Measurements from ENCODE around the gene GPN1.

DNA sequence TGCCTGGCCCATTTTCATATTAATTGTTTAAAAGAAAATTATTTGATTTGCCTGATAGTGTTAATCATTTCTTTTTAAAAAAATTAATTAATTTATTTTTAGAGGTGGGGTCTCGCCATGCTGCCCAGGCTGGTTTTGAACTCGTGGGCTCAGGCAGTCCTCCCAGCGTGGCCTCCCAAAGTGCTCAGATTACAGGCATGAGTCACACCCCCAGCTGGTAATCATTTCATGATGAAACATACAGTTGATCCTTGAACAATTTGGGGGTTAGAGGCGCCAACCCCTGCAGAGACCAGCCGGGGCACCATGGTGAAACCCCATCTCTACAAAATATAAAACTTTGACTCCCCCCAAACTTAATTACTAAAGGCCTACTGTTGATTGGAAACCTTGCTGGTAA lies 7.9 kb downstream of the GPN1 start:
- no peak for TF ChIP-seq ZNF384 (IDR thresholded peaks at IDR 0.05)
- TF ChIP-seq FOXK2 (IDR thresholded peaks at IDR 0.05) = no peak
- TF ChIP-seq CTBP1 (IDR thresholded peaks at IDR 0.05; ENCODE audit: borderline replicate concordance) = no peak
- no peak for TF ChIP-seq FOXA1 (IDR thresholded peaks at IDR 0.05)
- no peak for TF ChIP-seq FOXM1 (IDR thresholded peaks at IDR 0.05; ENCODE audit: borderline replicate concordance)
- no peak for TF ChIP-seq TARDBP (IDR thresholded peaks at IDR 0.05)
- TF ChIP-seq SP1 (IDR thresholded peaks at IDR 0.05) = no peak
- no peak for TF ChIP-seq HDGF (IDR thresholded peaks at IDR 0.05; ENCODE audit: borderline replicate concordance)
- TF ChIP-seq BHLHE40 (IDR thresholded peaks at IDR 0.05; ENCODE audit: borderline replicate concordance) = no peak
- no peak for TF ChIP-seq NFRKB (IDR thresholded peaks at IDR 0.05)
- no peak for TF ChIP-seq ARNT (IDR thresholded peaks at IDR 0.05)
- TF ChIP-seq L3MBTL2 (conservative IDR thresholded peaks at IDR 0.05) = no peak
- TF ChIP-seq, protein P1, sequence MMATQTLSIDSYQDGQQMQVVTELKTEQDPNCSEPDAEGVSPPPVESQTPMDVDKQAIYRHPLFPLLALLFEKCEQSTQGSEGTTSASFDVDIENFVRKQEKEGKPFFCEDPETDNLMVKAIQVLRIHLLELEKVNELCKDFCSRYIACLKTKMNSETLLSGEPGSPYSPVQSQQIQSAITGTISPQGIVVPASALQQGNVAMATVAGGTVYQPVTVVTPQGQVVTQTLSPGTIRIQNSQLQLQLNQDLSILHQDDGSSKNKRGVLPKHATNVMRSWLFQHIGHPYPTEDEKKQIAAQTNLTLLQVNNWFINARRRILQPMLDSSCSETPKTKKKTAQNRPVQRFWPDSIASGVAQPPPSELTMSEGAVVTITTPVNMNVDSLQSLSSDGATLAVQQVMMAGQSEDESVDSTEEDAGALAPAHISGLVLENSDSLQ (IDR thresholded peaks at IDR 0.05) = no peak
- TF ChIP-seq ELF4 (IDR thresholded peaks at IDR 0.05) = no peak
